Islet precursor cell (in vitro differentiated cells): ENCODE data around the gene THBD.
A peak's percentile ranks its signal among the peaks of the same experiment; 100 is the strongest.
"Not testable (repeated sequence)": the region's sequence is repeated elsewhere in the genome, so short reads cannot be mapped to it uniquely, and the experiment has no call there.

Experiments used
- DNase-seq: peaks from one replicate; pipeline ENCODE4 v3.0.0-alpha.2; 2018

The THBD gene

GRCh38 chr20:23033918-23034317 lies 15.6 kb downstream of the THBD start:
- peak; percentile 38 for DNase-seq

- DNase-seq: no peak
Observed at GRCh38 chr20:23032750-23033078, 16.8 kb downstream of the THBD start.

GRCh38 chr20:23032056-23032749 lies 17.3 kb downstream of the THBD start:
- DNase-seq: peak; percentile 42

- peak; percentile 21 for DNase-seq
Observed at GRCh38 chr20:23031346-23031745, 18.1 kb downstream of the THBD start.

GRCh38 chr20:23029324-23029723 lies 20.1 kb downstream of the THBD start:
- DNase-seq: no peak

GRCh38 chr20:23028392-23028791 lies 21.1 kb downstream of the THBD start:
- DNase-seq: no peak

GRCh38 chr20:23027721-23028120 lies 21.8 kb downstream of the THBD start:
- no peak for DNase-seq

- DNase-seq: not testable (repeated sequence)
Observed at GRCh38 chr20:23025503-23025902, 24.0 kb downstream of the THBD start.

GRCh38 chr20:23024701-23025100 lies 24.8 kb downstream of the THBD start:
- DNase-seq: no peak

- DNase-seq: no peak
Observed at GRCh38 chr20:23023621-23024177, 25.8 kb downstream of the THBD start.

GRCh38 chr20:23022849-23023248 lies 26.6 kb downstream of the THBD start:
- no peak for DNase-seq

- no peak for DNase-seq
Observed at GRCh38 chr20:23021951-23022350, 27.5 kb downstream of the THBD start.

GRCh38 chr20:23021541-23021940 lies 27.9 kb downstream of the THBD start:
- DNase-seq: no peak

- no peak for DNase-seq
Observed at GRCh38 chr20:23020230-23021018, 29.0 kb downstream of the THBD start.

- DNase-seq: peak; percentile 48
Observed at GRCh38 chr20:23019403-23019802, 30.1 kb downstream of the THBD start.

GRCh38 chr20:23018941-23019340 lies 30.5 kb downstream of the THBD start:
- peak; percentile 34 for DNase-seq

- DNase-seq: no peak
Observed at GRCh38 chr20:23018432-23018831, 31.0 kb downstream of the THBD start.

GRCh38 chr20:23017516-23017915 lies 32.0 kb downstream of the THBD start:
- no peak for DNase-seq

GRCh38 chr20:23013429-23013828 lies 36.0 kb downstream of the THBD start:
- DNase-seq: no peak

GRCh38 chr20:23011008-23011721 lies 38.3 kb downstream of the THBD start:
- no peak for DNase-seq

GRCh38 chr20:23010096-23010495 lies 39.4 kb downstream of the THBD start:
- no peak for DNase-seq

GRCh38 chr20:23009636-23010035 lies 39.8 kb downstream of the THBD start:
- DNase-seq: no peak

- DNase-seq: no peak
Observed at GRCh38 chr20:23008667-23009066, 40.8 kb downstream of the THBD start.
